Esophagus muscularis mucosa (tissue), 4 donors: ENCODE measurements around the gene CUL5. TPM values are rescaled to one million over a fixed set of nuclear protein-coding genes. Genes with fewer than 3 reads are reported as not detected.

Experiments used
- DNase-seq: peaks from one replicate; pipeline ENCODE4 v3.0.0-alpha.2; 2017; ENCODE audit errors: extremely low spot score
- H3K27ac ChIP-seq, 4 donors: fragments of 200-600 bp; sonication (generic); replicated peaks in 1 of 4; 1 replicate in 3 of 4; 2 replicates in 1 of 4; pipeline ENCODE4 v1.5.1; 2016 to 2019; ENCODE audit warnings: mild to moderate bottlenecking in 1 of 4
- H3K27me3 ChIP-seq, 4 donors: fragments of 200-600 bp; sonication (generic); one replicate each; pipeline versions ENCODE4 v1.5.1 to v1.6.0; 2016 to 2019
- H3K36me3 ChIP-seq, 4 donors: fragments of 200-600 bp; sonication (generic); one replicate each; pipeline ENCODE4 v1.5.1; 2016 to 2019
- H3K4me1 ChIP-seq, 4 donors: fragments of 200-600 bp; sonication (generic); one replicate each; pipeline ENCODE4 v1.5.1; 2016 to 2019
- H3K4me3 ChIP-seq, 4 donors: fragments of 200-600 bp; sonication (generic); 1 replicate in 2 of 4; 2 replicates in 2 of 4; pipeline ENCODE4 v1.5.1; 2016 to 2019; ENCODE audit warnings: mild to moderate bottlenecking in 4 of 4, moderate library complexity in 1 of 4
- H3K9me3 ChIP-seq, 4 donors: fragments of 200-600 bp; sonication (generic); 1 replicate in 3 of 4; 2 replicates in 1 of 4; pipeline ENCODE4 v1.5.1; 2016 to 2019
- EP300 ChIP-seq: sonication (generic); formaldehyde crosslinking; IDR thresholded peaks from one replicate; pipeline ENCODE4 v1.6.1; 2017; ENCODE audit warnings: antibody characterized with exemption
- POLR2A ChIP-seq: fragments of 450-650 bp; IDR thresholded peaks from one replicate; pipeline ENCODE4 v1.6.1; 2017; ENCODE audit warnings: antibody characterized with exemption, moderate library complexity, mild to moderate bottlenecking, low read depth
- POLR2AphosphoS5 ChIP-seq, 2 donors: sonication (generic); formaldehyde crosslinking; IDR thresholded peaks; one replicate each; pipeline ENCODE4 v1.6.1; 2017; ENCODE audit warnings: antibody characterized with exemption in 2 of 2
- WGBS: methylation state at CpG from one replicate; pipeline ENCODE4 v1.1.5; 2018; 5-methylcytosine and 5-hydroxymethylcytosine counted together
- intact Hi-C: fragments of 100-400 bp; cut with DNase I; formaldehyde crosslinking; loops from one replicate; pipeline ENCODE4 v1.15.1; 2023
- total RNA-seq, 4 donors: library from RNA; depleted of rRNA; stranded (reverse); fragments of >200 nt; gene quantifications; one replicate each; pipeline versions ENCODE4 v1.1.0 to v1.2.1, GENCODE V29; 2016
- TF ChIP-seq, protein P1 (sequence below), 3 experiments: fragments of 200-600 bp in 2 of 3; fragments of 450-650 bp in 1 of 3; sonication (generic) in 2 of 3; IDR thresholded peaks; one replicate each; pipeline ENCODE4 v1.5.1; 2017 to 2019; ENCODE audit warnings: antibody characterized with exemption in 3 of 3, mild to moderate bottlenecking in 2 of 3, moderate library complexity in 1 of 3

The CUL5 gene
- total RNA-seq, 4 donors from 2014 or later = 23.4 to 28.1 (median 26.3) TPM

DNA sequence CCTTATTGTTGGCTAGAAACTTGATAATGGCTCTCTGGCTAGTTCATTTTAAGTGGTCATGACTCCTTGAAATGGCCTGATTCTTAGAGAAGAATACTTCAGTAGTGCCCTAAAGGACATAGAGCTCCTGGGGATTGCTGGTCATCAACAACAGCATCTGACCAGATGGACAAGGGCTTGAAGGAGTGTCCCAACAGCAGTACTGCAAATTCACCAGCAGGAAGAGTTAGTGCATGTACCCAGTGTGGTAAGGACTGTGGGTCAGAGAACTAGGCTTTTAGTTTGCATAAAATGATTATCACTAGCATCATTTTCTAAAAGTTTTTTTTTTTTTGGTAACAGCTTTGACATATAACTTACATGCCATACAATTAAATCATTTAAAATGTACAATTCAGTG, 39.5 kb upstream of the CUL5 start:
- peaks cover 0 to 3% (median 0%) of the 10 kb centered on the region in 4 donors for H3K27me3 ChIP-seq
- H3K27ac ChIP-seq = no peak overlapping the region
- no peaks in the 10 kb centered on the region for H3K4me1 ChIP-seq
- no peak for DNase-seq
- TF ChIP-seq, protein P1, sequence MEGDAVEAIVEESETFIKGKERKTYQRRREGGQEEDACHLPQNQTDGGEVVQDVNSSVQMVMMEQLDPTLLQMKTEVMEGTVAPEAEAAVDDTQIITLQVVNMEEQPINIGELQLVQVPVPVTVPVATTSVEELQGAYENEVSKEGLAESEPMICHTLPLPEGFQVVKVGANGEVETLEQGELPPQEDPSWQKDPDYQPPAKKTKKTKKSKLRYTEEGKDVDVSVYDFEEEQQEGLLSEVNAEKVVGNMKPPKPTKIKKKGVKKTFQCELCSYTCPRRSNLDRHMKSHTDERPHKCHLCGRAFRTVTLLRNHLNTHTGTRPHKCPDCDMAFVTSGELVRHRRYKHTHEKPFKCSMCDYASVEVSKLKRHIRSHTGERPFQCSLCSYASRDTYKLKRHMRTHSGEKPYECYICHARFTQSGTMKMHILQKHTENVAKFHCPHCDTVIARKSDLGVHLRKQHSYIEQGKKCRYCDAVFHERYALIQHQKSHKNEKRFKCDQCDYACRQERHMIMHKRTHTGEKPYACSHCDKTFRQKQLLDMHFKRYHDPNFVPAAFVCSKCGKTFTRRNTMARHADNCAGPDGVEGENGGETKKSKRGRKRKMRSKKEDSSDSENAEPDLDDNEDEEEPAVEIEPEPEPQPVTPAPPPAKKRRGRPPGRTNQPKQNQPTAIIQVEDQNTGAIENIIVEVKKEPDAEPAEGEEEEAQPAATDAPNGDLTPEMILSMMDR (IDR thresholded peaks at IDR 0.05) = no peak
- TF ChIP-seq POLR2AphosphoS5 (IDR thresholded peaks at IDR 0.05) (no peak), EP300 (no peak), POLR2A (no peak)
- no peak overlapping the region for H3K4me3 ChIP-seq
- no peaks in the 10 kb centered on the region for H3K36me3 ChIP-seq
- H3K9me3 ChIP-seq = no peaks in the 10 kb centered on the region
- intact Hi-C loops = no loop called here

DNA sequence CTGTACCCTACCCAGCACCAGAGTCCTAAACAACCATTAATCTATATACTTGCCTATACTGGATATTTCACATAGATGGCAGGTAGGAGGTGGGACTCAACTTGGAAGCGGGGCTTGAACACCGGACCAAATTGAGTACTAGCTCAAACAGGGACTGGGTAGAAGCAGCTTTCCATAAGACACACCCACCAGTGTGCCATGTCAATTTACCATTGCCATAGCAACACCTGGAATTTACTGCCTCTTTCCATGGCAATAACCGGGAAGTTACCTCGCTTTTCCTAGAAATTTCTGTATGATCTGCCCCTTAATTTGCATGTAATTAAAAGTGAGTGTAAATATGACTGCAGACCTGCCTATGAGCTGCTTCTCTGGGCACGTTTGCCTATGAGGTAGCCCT, 38.6 kb upstream of the CUL5 start:
- intact Hi-C loops = no loop called here
- H3K27me3 ChIP-seq = no peaks in the 10 kb centered on the region
- no peaks in the 10 kb centered on the region for H3K36me3 ChIP-seq
- H3K9me3 ChIP-seq = no peaks in the 10 kb centered on the region
- TF ChIP-seq POLR2A (no peak), POLR2AphosphoS5 (IDR thresholded peaks at IDR 0.05) (no peak), EP300 (no peak)
- TF ChIP-seq, protein P1 (IDR thresholded peaks at IDR 0.05) = no peak
- H3K27ac ChIP-seq = no peak overlapping the region
- DNase-seq = no peak
- whole genome bisulfite sequencing = 85% methylated on average over 5 of the region's 5 CpGs
- no peak overlapping the region for H3K4me3 ChIP-seq
- H3K4me1 ChIP-seq = no peaks in the 10 kb centered on the region

- DNase-seq = no peak
- H3K27ac ChIP-seq = no peak overlapping the region
- TF ChIP-seq POLR2AphosphoS5 (IDR thresholded peaks at IDR 0.05) (no peak), EP300 (no peak), POLR2A (no peak)
- TF ChIP-seq, protein P1 (IDR thresholded peaks at IDR 0.05) = no peak
- H3K4me1 ChIP-seq = no peaks in the 10 kb centered on the region
- no peak overlapping the region for H3K4me3 ChIP-seq
- no peaks in the 10 kb centered on the region for H3K36me3 ChIP-seq
- no peaks in the 10 kb centered on the region for H3K9me3 ChIP-seq
- no peaks in the 10 kb centered on the region for H3K27me3 ChIP-seq
- intact Hi-C loops = no loop called here
- 100% methylated on average over 1 of the region's 1 CpG for WGBS
Measured at GRCh38 chr11:107973641-107974040, 35.1 kb upstream of the CUL5 start.

DNA sequence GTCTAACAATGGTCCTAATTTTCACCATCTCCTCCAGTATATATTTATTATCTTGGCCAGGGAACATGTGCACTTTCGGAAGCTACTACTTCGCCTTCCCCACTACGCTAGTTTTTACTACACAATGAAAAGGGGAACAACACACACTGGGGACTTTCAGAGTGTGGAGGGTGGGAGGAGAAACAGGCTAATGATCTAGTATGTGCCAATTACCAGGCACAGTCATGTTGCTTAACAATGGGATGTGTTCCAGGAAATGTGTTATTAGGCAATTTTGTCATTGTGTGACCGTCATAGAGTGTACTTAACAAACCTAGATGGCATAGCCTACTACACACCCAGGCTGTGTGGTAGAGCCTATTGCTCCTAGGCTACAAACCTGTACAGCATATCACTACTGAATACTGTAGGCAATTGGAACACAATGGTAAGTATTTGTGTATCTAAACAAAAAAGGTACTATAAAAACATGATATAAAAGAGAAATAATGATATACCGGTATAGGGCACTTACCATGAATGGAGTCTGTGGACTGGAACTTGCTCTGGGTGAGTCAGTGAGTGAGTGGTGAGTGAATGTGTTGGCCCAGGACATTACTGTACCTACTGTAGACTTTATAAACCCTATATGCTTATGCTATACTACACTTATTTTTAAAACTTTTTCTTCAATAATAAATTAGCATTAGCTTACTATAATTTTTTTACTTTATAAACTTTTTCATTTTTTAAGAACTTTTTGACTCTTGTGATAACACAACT, 20.1 kb upstream of the CUL5 start:
- Histone ChIP-seq H3K9me3 (no peaks in the 10 kb centered on the region), H3K27ac (no peak overlapping the region), H3K27me3 (no peaks in the 10 kb centered on the region), H3K4me3 (no peak overlapping the region), H3K36me3 (no peaks in the 10 kb centered on the region), H3K4me1 (no peaks in the 10 kb centered on the region)
- 84% methylated on average over 5 of the region's 5 CpGs for WGBS
- no peak for DNase-seq
- intact Hi-C loops = no loop called here
- no peak for TF ChIP-seq POLR2AphosphoS5 (IDR thresholded peaks at IDR 0.05)
- TF ChIP-seq, protein P1 (IDR thresholded peaks at IDR 0.05) = no peak
- TF ChIP-seq EP300 = no peak
- no peak for TF ChIP-seq POLR2A
